Neuronal stem cell (in vitro differentiated cells): ENCODE data around the gene KCTD13.

Experiments used
- DNase-seq: peaks from one replicate; pipeline ENCODE4 v3.0.0-alpha.2; 2013; ENCODE audit warnings: low spot score
- H2AFZ ChIP-seq: one replicate; pipeline ENCODE4 v1.6.1; 2013; ENCODE audit warnings: mild to moderate bottlenecking, low read length, inconsistent platforms
- H2AK5ac ChIP-seq: 2 replicates; pipeline ENCODE4 v1.6.1; 2013; ENCODE audit warnings: low read depth, mild to moderate bottlenecking, inconsistent platforms, low read length, moderate library complexity, mixed read lengths
- H2BK120ac ChIP-seq: 2 replicates; pipeline ENCODE4 v1.6.1; 2013; ENCODE audit warnings: low read depth, mild to moderate bottlenecking, inconsistent platforms, low read length, moderate library complexity, mixed read lengths
- H2BK12ac ChIP-seq: one replicate; pipeline ENCODE4 v1.6.1; 2013; ENCODE audit warnings: low read length, inconsistent platforms
- H2BK15ac ChIP-seq: 2 replicates; pipeline ENCODE4 v1.6.1; 2013; ENCODE audit warnings: mild to moderate bottlenecking, low read length, inconsistent platforms, mixed read lengths
- H2BK5ac ChIP-seq: one replicate; pipeline ENCODE4 v1.6.1; 2013; ENCODE audit warnings: inconsistent platforms, mild to moderate bottlenecking, low read length, moderate library complexity
- H3K14ac ChIP-seq: one replicate; pipeline ENCODE4 v1.6.1; 2013; ENCODE audit warnings: low read length, inconsistent platforms
- H3K18ac ChIP-seq: 2 replicates; pipeline ENCODE4 v1.6.1; 2013; ENCODE audit warnings: low read length, inconsistent platforms
- H3K23ac ChIP-seq: 2 replicates; pipeline ENCODE4 v1.6.1; 2013; ENCODE audit warnings: low read depth, mild to moderate bottlenecking, mixed read lengths, low read length, inconsistent platforms; ENCODE audit not compliant: poor library complexity
- H3K27ac ChIP-seq: replicated peaks from 3 replicates; pipeline ENCODE4 v1.5.1; 2013; ENCODE audit warnings: low read length, inconsistent platforms
- H3K27me3 ChIP-seq, 3 experiments: 2 replicates each; pipeline ENCODE4 v1.6.1; 2013; ENCODE audit warnings: low read length in 3 of 3, mild to moderate bottlenecking in 2 of 3, inconsistent platforms in 1 of 3, low read depth in 1 of 3, mixed read lengths in 1 of 3, moderate library complexity in 1 of 3; ENCODE audit not compliant: control insufficient read depth in 3 of 3, insufficient read depth in 3 of 3
- H3K36me3 ChIP-seq, 2 donors: replicated peaks in 1 of 2; 2 replicates each; pipeline ENCODE4 v1.6.1; 2013; ENCODE audit warnings: low read length in 2 of 2; ENCODE audit not compliant: control insufficient read depth in 2 of 2, insufficient read depth in 2 of 2
- H3K4ac ChIP-seq: 2 replicates; pipeline ENCODE4 v1.6.1; 2013; ENCODE audit warnings: inconsistent platforms, mild to moderate bottlenecking, low read length, moderate library complexity
- H3K4me1 ChIP-seq, 2 donors: 1 replicate in 1 of 2; 2 replicates in 1 of 2; pipeline ENCODE4 v1.6.1; 2013; ENCODE audit warnings: low read length in 2 of 2, low read depth in 1 of 2; ENCODE audit not compliant: control insufficient read depth in 2 of 2, insufficient read depth in 1 of 2
- H3K4me2 ChIP-seq: one replicate; pipeline ENCODE4 v1.6.1; 2013; ENCODE audit warnings: mild to moderate bottlenecking, low read length, inconsistent platforms; ENCODE audit not compliant: insufficient read depth, poor library complexity, severe bottlenecking
- H3K4me3 ChIP-seq, 2 donors: 2 replicates each; pipeline ENCODE4 v1.5.1; 2013; ENCODE audit warnings: low read length in 2 of 2, mild to moderate bottlenecking in 2 of 2, inconsistent platforms in 1 of 2, moderate library complexity in 1 of 2
- H3K79me1 ChIP-seq: one replicate; pipeline ENCODE4 v1.6.1; 2013; ENCODE audit warnings: low read depth, mild to moderate bottlenecking, inconsistent platforms, low read length, moderate library complexity
- H3K9ac ChIP-seq: one replicate; pipeline ENCODE4 v1.6.1; 2013; ENCODE audit warnings: mild to moderate bottlenecking, low read depth, low read length, inconsistent platforms; ENCODE audit not compliant: poor library complexity
- H3K9me3 ChIP-seq, 2 donors: replicated peaks in 1 of 2; 2 replicates each; pipeline versions ENCODE3 to v1.6.1; 2013; ENCODE audit warnings: low read length in 2 of 2, mild to moderate bottlenecking in 2 of 2, inconsistent platforms in 1 of 2, low read depth in 1 of 2, mixed read lengths in 1 of 2, moderate library complexity in 1 of 2; ENCODE audit not compliant: control insufficient read depth in 2 of 2, insufficient read depth in 1 of 2
- H4K8ac ChIP-seq: one replicate; pipeline ENCODE4 v1.6.1; 2013; ENCODE audit warnings: low read depth, mild to moderate bottlenecking, inconsistent platforms, low read length, moderate library complexity
- H4K91ac ChIP-seq: one replicate; pipeline ENCODE4 v1.6.1; 2013; ENCODE audit warnings: low read length, low read depth, mild to moderate bottlenecking, inconsistent platforms; ENCODE audit not compliant: poor library complexity
- WGBS, 2 donors: extraction: QIAGEN DNeasy Blood & Tissue Kit; methylation state at CpG; one replicate each; pipeline ENCODE4 v1.1.7; 2013; ENCODE audit warnings: missing lambda C conversion rate in 2 of 2, mixed read lengths in 1 of 2; ENCODE audit not compliant: insufficient read length in 2 of 2, insufficient replicate concordance in 1 of 2; ENCODE audit errors: extremely low coverage in 2 of 2; 5-methylcytosine and 5-hydroxymethylcytosine counted together

Gene KCTD13

GRCh38 chr16:29968205-29968604 is 42.2 kb upstream of the KCTD13 start:
- no peak overlapping the region for H3K4ac ChIP-seq
- H4K91ac ChIP-seq: no peak overlapping the region
- no peak overlapping the region for H3K27ac ChIP-seq
- WGBS, 2 donors: no CpG with 5 or more reads among the region's 4 CpGs
- H3K79me1 ChIP-seq: no peaks in the 10 kb centered on the region
- peaks cover 17 to 54% of the 10 kb centered on the region in 2 donors for H3K36me3 ChIP-seq
- no peaks in the 10 kb centered on the region for H3K4me1 ChIP-seq
- no peak overlapping the region for H2AK5ac ChIP-seq
- no peak overlapping the region for H2BK5ac ChIP-seq
- H2BK15ac ChIP-seq: no peak overlapping the region
- H3K9me3 ChIP-seq: peaks cover 8 to 10% of the 10 kb centered on the region in 2 donors
- H3K27me3 ChIP-seq: no peaks in the 10 kb centered on the region
- H4K8ac ChIP-seq: no peak overlapping the region
- H2BK12ac ChIP-seq: no peak overlapping the region
- H3K4me2 ChIP-seq: no peak overlapping the region
- H3K4me3 ChIP-seq: no peak overlapping the region
- no peak for DNase-seq
- no peak overlapping the region for H3K14ac ChIP-seq
- H2AFZ ChIP-seq: no peak overlapping the region
- no peak overlapping the region for H2BK120ac ChIP-seq
- H3K9ac ChIP-seq: no peak overlapping the region
- no peak overlapping the region for H3K23ac ChIP-seq
- no peak overlapping the region for H3K18ac ChIP-seq

DNA sequence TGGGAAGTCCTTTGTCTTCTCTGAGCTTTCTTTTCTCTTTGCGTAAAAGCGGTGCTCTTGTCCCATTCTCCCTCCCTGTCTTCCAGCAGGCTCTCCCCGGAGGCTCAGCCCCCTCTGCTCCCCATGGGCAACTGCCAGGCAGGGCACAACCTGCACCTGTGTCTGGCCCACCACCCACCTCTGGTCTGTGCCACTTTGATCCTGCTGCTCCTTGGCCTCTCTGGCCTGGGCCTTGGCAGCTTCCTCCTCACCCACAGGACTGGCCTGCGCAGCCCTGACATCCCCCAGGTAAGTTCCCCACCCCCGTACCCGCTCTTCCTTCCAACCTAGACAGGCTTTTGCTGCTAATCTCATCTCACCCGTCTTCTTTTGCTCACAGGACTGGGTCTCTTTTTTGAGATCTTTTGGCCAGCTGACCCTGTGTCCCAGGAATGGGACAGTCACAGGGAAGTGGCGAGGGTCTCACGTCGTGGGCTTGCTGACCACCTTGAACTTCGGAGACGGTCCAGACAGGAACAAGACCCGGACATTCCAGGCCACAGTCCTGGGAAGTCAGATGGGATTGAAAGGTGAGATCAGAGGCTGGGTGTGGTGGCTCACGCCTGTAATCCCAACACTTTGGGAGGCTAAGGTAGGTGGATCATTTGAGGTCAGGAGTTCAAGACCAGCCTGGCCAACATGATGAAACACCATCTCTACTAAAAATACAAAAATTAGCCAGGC is 37.2 kb upstream of the KCTD13 start:
- Histone ChIP-seq H2AK5ac (no peak overlapping the region), H3K27me3 (no peaks in the 10 kb centered on the region), H3K79me1 (no peaks in the 10 kb centered on the region), H2BK120ac (no peak overlapping the region), H2AFZ (no peak overlapping the region), H3K4ac (no peak overlapping the region), H3K9me3 (peaks cover 0 to 4% of the 10 kb centered on the region in 2 donors), H3K4me1 (peaks cover 0 to 3% of the 10 kb centered on the region in 2 donors), H2BK5ac (no peak overlapping the region), H3K9ac (no peak overlapping the region), H3K27ac (no peak overlapping the region), H3K14ac (peak overlapping the region; percentile 66), H2BK15ac (no peak overlapping the region), H3K4me2 (no peak overlapping the region), H4K8ac (no peak overlapping the region), H3K23ac (no peak overlapping the region), H3K36me3 (peaks cover 4 to 20% of the 10 kb centered on the region in 2 donors), H3K4me3 (peak overlapping the region; percentile 11 to 62), H3K18ac (no peak overlapping the region), H4K91ac (no peak overlapping the region), H2BK12ac (peak overlapping the region; percentile 16)
- DNase-seq: no peak
- whole genome bisulfite sequencing, 2 donors: no CpG with 5 or more reads among the region's 14 CpGs

- Histone ChIP-seq H3K14ac (no peak overlapping the region), H3K18ac (peak overlapping the region; percentile 88), H3K27me3 (no peaks in the 10 kb centered on the region), H2BK15ac (no peak overlapping the region), H3K27ac (no peak overlapping the region), H2BK12ac (no peak overlapping the region), H3K23ac (peak overlapping the region; percentile 92), H2BK120ac (no peak overlapping the region), H2BK5ac (no peak overlapping the region), H3K4me3 (peak overlapping the region; percentile 62 to 73), H3K79me1 (no peaks in the 10 kb centered on the region), H4K91ac (no peak overlapping the region), H3K4ac (no peak overlapping the region), H2AFZ (peak overlapping the region; percentile 90), H3K9me3 (peaks cover 0 to 4% of the 10 kb centered on the region in 2 donors), H3K36me3 (peaks cover 1 to 16% of the 10 kb centered on the region in 2 donors), H3K4me2 (peak overlapping the region; percentile 66), H3K4me1 (peaks cover 0 to 3% of the 10 kb centered on the region in 2 donors), H3K9ac (no peak overlapping the region), H2AK5ac (no peak overlapping the region), H4K8ac (no peak overlapping the region)
- DNase-seq: no peak
- WGBS, 2 donors: no CpG with 5 or more reads among the region's 18 CpGs
These were observed 36.4 kb upstream of the KCTD13 start for GRCh38 chr16:29962344-29962994.
